GM12874 (cell line): ENCODE results near the gene LRRC38.

ENCODE experiments used
- CTCF ChIP-seq: IDR thresholded peaks from 2 replicates; pipeline ENCODE4 v1.5.1; 2011; ENCODE audit warnings: low read depth, mild to moderate bottlenecking, control low read depth, low read length, moderate library complexity; ENCODE audit not compliant: insufficient read depth

LRRC38 gene

GRCh38 chr1:13538832-13539231 lies 25.0 kb upstream of the LRRC38 start:
- TF ChIP-seq CTCF = no peak

GRCh38 chr1:13536571-13536970 lies 22.8 kb upstream of the LRRC38 start:
- no peak for TF ChIP-seq CTCF

GRCh38 chr1:13535227-13535626 lies 21.4 kb upstream of the LRRC38 start:
- no peak for TF ChIP-seq CTCF

- no peak for TF ChIP-seq CTCF
Observed at GRCh38 chr1:13528320-13528719, 14.5 kb upstream of the LRRC38 start.

- no peak for TF ChIP-seq CTCF
Observed at GRCh38 chr1:13523780-13524477, 10.1 kb upstream of the LRRC38 start.

GRCh38 chr1:13520985-13521384 lies 7.2 kb upstream of the LRRC38 start:
- TF ChIP-seq CTCF = no peak

- peak; percentile 63 for TF ChIP-seq CTCF
Observed at GRCh38 chr1:13517193-13517812, 3.5 kb upstream of the LRRC38 start.
